Tibial nerve (tissue), 3 donors: Measurements from ENCODE around the gene CAMKMT.

Source experiments
- POLR2A ChIP-seq, 2 donors: fragments of 450-650 bp; IDR thresholded peaks; one replicate each; pipeline ENCODE4 v1.6.1; 2017; ENCODE audit warnings: antibody characterized with exemption in 2 of 2, mild to moderate bottlenecking in 2 of 2, moderate library complexity in 2 of 2
- TF ChIP-seq, protein P1 (sequence below), 5 experiments: fragments of 200-600 bp in 3 of 5; fragments of 450-650 bp in 2 of 5; sonication (generic) in 3 of 5; IDR thresholded peaks; one replicate each; pipeline ENCODE4 v1.5.1; 2016 to 2019; ENCODE audit warnings: antibody characterized with exemption in 5 of 5, mild to moderate bottlenecking in 3 of 5, moderate library complexity in 2 of 5

DNA sequence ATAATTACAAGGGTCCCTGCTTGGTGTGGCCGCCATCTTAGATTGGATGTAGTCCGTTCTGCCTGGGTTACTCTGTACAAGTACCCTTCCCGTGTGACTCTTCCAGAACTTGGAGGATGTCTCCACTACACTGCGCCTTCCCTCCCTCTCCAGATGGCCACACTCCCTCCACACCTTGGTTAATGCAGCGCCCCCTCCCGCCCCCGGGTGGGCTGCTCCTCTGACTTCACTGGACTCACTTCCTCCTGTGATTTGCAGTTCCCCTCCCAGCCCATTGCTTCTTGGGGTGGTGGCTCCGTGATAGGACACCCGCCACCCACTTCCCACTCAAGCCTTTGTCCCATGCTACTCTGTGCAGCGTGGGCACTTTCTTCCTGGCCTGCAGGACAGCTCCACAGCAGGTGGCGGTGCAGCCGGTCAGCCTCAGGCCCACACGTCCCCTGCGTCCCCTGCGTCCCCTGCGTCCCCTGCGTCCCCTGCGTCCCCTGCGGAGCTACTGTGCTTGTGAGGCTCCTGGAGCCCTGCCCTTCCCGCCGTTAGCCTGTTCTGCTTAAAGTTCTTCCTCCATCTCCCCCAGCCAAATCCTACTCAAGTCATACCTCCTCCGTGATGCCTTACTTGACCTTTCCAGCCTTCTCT is 449.3 kb downstream of the CAMKMT start:
- TF ChIP-seq, protein P1, sequence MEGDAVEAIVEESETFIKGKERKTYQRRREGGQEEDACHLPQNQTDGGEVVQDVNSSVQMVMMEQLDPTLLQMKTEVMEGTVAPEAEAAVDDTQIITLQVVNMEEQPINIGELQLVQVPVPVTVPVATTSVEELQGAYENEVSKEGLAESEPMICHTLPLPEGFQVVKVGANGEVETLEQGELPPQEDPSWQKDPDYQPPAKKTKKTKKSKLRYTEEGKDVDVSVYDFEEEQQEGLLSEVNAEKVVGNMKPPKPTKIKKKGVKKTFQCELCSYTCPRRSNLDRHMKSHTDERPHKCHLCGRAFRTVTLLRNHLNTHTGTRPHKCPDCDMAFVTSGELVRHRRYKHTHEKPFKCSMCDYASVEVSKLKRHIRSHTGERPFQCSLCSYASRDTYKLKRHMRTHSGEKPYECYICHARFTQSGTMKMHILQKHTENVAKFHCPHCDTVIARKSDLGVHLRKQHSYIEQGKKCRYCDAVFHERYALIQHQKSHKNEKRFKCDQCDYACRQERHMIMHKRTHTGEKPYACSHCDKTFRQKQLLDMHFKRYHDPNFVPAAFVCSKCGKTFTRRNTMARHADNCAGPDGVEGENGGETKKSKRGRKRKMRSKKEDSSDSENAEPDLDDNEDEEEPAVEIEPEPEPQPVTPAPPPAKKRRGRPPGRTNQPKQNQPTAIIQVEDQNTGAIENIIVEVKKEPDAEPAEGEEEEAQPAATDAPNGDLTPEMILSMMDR (IDR thresholded peaks at IDR 0.05), result no peak
- TF ChIP-seq POLR2A (IDR thresholded peaks at IDR 0.05), result no peak
